Esophagus muscularis mucosa (tissue), 4 donors: ENCODE data around the gene SLC39A6.
A peak's percentile ranks its signal among the peaks of the same experiment; 100 is the strongest.

ENCODE experiments used
- CTCF ChIP-seq, 3 experiments: fragments of 200-600 bp in 2 of 3; fragments of 450-650 bp in 1 of 3; sonication (generic) in 2 of 3; IDR thresholded peaks; one replicate each; pipeline ENCODE4 v1.5.1; 2017 to 2019; ENCODE audit warnings: antibody characterized with exemption in 3 of 3, mild to moderate bottlenecking in 2 of 3, moderate library complexity in 1 of 3
- EP300 ChIP-seq: sonication (generic); formaldehyde crosslinking; IDR thresholded peaks from one replicate; pipeline ENCODE4 v1.6.1; 2017; ENCODE audit warnings: antibody characterized with exemption
- POLR2A ChIP-seq: fragments of 450-650 bp; IDR thresholded peaks from one replicate; pipeline ENCODE4 v1.6.1; 2017; ENCODE audit warnings: antibody characterized with exemption, moderate library complexity, mild to moderate bottlenecking, low read depth
- POLR2AphosphoS5 ChIP-seq, 2 donors: sonication (generic); formaldehyde crosslinking; IDR thresholded peaks; one replicate each; pipeline ENCODE4 v1.6.1; 2017; ENCODE audit warnings: antibody characterized with exemption in 2 of 2

GRCh38 chr18:36095936-36096519, 33.1 kb downstream of the SLC39A6 start:
- peak; percentile 48 to 57 (median 52) for TF ChIP-seq CTCF (IDR thresholded peaks at IDR 0.05)
- TF ChIP-seq POLR2A, result no peak
- no peak for TF ChIP-seq POLR2AphosphoS5 (IDR thresholded peaks at IDR 0.05)
- no peak for TF ChIP-seq EP300
